ENCODE measurements around the gene TUBGCP6.

TUBGCP6 gene

DNA sequence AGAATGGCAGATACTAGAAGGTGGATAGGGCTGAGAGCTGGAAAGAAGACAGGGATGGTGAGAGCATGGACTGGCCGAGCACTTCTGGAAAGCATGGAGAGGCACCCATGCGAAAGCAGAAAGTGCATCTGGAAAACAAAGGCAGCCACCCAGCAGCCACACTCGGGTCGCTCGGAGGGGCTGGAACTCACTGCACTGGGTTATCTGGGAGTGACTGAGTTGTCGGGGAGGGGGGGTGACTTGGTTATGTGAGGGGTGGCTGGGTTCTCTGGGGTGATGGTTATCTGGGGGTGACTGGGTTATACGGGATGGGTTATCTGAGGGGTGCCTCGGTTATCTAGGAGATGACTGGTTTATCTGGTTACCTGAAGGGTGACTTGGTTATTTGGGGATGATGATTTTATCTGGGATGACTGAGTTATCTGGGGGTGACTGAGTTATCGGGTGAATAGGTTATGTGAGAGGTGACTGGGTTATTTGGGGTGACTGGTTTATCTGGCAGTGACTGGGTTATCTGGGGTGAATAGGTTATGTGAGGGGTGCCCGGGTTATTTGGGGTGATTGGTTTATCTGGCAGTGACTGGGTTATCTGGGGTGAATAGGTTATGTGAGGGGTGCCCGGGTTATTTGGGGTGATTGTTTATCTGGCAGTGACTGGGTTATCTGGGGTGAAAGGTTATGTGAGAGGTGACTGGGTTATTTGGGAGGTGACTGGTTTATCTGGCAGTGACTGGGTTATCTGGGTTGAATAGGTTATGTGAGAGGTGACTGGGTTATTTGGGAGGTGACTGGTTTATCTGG lies 76.9 kb downstream of the TUBGCP6 start:
- no peak for DNase-seq

Data from NCI-H526 (cell line).